ENCODE data around the gene MACROD2.
"Not testable (repeated sequence)": the region's sequence is repeated elsewhere in the genome, so short reads cannot be mapped to it uniquely, and the experiment has no call there.

Gene MACROD2

DNA sequence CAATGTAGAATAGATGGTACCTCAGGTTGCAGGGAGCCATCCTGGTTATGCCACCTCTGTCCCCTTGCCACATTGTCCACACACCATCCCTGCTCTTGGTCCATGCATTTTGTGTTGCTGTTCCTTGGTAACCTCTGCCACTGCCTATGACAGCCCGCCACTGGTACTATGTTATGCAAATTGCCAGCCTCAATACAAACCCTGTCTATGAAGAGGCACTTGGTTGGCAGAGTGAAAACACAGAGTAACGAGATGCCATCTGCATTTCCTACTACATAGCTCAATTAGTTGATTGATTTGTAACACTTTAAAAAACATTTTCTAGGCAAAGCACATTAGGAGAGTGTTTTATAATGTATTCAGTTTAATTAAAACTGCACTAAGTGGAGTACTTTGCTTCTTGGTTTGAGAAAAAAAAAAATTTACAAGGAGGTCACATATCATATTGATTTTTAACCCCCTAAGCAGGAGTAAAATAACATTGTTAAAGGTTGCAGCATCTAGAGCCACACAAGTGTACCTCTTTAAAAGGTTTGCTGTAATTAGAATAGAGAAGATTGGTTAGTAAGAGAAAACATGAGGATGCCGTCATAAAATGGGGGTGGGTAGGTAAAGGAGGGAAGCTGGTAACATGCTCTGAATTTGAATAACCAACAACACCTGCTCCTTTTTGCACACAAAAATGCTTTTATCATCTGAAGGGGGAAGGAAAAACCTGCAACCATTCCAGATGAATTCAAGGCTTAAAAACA lies 1760.9 kb downstream of the MACROD2 start:
- FAIRE-seq, result no peak

DNA sequence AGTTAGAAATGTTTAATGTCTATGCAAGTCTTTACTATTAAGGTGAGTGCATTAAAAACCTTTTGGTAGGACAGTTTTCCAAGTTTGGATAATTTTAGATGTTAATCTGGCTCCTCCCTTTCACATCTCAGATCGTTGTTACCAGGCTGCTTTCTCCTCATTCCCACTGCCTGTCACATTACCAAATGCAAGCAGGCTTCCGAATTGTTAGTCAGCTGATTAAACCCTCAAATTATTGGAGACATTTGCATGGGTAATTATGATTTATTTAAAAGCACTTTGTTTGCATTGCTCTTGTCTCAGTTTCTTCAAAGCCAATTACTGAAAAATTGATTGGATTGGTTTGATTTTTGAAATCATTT lies 1761.4 kb downstream of the MACROD2 start:
- FAIRE-seq, result no peak

DNA sequence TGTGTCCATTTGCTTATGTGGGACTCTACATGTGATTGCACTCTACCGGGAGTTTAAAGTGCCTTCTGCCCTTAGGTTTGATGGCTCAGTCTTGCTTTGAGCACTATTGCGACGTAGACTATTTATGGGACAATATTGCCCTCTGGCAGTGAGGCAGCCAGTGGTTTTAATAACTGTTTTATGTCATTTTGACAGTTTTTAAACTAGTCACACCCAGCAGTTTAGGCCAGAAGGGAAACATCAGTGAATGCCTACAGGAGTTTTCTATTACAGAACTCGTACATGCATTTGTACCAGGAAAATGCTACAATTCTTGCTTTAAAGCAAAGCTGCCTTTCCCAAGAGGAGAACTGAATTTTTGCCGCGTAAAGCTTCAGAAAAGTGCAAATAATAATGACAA lies 1764.3 kb downstream of the MACROD2 start:
- FAIRE-seq, result no peak

DNA sequence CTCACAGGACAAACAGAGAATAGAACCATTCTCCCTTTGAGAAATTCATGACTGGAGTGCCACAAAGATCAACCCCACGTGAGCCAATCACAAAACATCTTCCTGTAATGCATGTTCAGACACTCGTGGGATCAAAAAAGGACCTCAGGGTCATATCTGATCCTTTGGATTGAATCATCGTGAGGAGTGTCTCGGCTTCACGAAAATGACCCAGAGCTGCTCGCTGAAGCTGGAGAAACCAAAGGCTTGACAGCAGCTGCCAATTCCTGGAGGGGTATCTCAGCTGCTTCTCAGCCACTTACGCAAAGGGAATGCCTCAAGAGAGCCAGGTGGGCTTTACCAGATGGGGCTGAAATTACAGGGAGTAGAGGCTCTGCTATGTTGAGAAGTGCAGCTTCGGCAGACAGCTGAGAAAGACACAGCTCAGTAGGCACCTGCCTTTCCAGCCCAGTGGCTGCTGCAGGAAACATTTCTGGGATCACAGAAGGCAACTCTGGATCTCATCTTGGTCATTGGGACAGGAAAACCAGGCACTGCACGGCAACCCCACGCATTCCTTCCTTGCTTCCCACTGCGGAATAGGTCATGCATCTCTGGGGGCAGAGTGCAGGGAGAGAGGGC lies 1764.8 kb downstream of the MACROD2 start:
- FAIRE-seq, result no peak

DNA sequence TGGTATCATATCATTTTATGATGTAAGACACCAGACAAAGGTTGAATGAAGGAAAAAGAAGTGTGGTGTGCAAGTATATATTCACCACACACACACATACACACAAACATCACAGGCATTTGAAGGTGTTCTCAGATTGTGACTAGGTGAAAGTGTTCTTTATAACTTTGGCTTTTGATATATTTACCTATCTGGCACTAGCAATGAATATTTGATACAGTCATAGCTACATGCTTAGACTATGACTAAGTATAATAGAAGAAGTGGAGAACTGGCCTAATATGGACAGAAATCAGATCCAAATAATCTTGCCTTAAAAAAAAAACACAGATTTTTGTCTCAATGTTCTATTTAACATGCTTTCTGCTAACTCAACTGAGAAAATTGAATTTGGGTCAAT lies 1768.0 kb downstream of the MACROD2 start:
- no peak for FAIRE-seq

DNA sequence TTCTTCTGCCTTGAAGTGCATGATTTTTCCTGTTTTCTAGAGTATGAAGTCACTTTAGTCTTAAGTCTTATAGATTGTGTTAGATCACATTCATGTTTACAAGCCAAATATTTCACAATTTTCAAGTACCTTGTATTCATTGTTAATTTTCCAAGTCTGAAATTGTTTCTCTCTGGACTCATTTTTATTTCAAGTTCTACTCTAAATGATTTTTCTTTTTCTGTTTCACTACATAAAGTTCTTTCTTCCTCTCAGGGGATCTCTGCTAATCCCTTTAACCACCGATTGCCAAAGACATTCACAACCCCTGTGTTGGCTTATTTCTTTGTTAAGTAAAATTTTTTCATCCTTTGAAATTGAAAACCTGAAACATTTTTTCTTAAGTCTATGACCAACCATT lies 1772.3 kb downstream of the MACROD2 start:
- FAIRE-seq, result no peak

DNA sequence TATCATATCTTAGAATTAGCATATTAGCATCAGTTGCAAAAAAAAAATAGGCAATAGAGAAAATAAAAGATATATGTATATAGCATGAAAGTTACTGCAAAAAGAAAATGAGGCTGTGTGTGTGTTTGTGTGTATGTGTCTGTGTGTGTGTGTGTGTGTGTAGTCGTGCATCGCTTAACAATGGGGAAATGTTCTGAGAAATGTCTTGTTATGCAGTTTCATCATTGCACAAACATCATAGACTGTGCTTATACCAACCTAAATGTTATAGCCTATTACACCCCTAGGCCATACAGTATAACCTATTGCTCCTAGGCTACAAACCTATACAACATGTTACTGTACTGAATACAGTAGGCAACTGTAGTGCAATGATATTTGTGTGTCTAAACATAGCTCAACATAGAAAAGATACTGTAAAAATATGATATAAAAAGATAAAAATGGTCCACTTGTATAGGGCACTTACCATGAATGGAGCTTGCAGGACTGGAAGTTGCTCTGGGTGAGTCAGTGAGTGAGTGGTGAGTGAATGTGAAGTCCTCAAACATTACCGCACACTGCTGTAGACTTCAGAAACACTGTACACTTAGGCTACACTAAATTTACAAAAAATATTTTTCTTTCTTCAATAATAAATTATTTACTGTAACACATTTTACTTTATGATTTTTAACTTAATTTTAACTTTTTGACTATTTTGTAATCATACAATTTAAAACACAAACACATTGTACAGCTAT lies 1772.9 kb downstream of the MACROD2 start:
- no peak for FAIRE-seq

DNA sequence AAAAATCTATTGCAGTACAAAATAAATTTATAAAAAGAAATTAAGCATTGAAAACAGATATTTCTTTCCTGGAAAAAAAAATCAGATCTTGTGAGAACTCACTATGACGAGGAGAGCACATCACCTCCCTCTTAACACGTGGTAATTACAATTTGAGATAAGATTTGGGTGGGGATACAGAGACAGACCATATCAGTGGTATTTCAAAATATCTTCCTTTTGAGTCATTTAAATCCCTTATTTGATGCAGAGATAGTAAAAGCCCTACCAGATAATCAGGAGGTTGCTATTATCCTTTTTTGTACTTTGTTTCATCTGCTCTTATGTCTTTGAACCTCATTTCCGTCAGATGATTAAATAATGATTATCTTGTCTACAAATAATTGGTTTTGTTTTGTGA lies 1777.5 kb downstream of the MACROD2 start:
- FAIRE-seq, result no peak

DNA sequence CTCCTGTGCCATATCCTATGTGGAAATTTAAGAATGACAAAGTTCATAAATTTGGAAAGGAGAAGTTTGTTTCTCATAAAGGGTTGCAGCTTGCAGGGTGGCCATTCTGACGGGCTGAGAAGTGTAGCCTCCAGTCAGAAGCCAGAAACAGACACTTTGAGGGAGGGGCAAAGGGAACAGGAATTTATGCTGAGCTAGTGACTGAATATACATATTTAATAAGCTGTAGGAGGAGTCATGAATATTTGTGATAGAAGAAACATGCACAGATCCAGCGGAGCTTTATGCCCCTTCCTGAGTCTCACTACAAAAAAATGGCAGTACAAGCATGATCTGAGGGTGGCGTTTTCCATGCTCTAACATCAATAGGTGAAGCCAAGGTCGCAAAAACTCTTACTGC lies 1779.6 kb downstream of the MACROD2 start:
- no peak for FAIRE-seq

DNA sequence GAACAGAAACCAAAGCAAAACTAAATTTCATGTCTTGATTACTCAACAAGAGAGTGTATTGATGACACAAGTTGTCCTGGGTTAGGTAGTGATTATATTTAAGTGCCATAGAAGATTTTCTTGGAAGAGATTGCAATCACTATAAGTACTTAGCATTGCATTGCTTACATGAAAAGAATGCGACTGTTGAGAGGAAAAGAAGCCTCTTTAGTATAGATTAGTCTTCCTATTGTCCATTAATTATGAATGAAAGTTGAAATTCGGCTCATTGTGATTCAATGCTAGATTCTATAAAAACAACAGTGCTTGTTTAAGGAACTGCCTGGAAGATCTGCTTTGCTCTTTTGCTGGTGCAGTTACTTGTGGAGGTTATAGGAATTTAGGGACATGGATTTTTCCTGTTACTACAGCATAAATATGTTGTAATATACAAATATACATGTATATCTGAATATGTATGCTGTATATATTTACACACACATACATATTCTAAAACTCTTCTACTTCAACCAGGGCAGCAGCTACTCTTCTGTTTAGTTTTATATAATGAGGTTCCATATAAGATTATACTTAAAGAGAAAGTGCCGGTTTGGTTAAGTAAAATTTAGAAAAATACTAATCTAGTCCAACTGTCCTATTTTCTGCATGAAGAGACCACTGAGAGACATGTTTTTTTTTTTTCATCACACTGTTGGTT lies 1781.6 kb downstream of the MACROD2 start:
- no peak for FAIRE-seq

DNA sequence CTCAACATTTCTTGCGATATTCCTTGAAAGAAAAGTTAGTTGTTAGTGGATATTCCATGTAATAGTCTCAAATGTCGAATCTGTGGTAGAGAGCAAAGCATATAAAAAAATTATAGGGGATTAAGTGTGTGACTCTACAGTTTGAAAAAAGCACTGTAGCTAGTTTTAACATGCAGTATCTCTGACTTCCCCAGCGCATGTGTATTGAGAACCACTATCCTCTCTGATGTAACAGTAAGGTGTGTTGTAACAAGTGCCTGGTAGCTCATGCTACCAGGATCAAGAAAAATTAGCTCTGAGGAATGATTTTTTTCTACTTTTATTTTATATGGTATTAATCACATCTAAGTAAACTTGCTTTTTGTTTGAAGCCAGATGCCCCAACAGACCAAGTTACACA lies 1788.7 kb downstream of the MACROD2 start:
- no peak for FAIRE-seq

DNA sequence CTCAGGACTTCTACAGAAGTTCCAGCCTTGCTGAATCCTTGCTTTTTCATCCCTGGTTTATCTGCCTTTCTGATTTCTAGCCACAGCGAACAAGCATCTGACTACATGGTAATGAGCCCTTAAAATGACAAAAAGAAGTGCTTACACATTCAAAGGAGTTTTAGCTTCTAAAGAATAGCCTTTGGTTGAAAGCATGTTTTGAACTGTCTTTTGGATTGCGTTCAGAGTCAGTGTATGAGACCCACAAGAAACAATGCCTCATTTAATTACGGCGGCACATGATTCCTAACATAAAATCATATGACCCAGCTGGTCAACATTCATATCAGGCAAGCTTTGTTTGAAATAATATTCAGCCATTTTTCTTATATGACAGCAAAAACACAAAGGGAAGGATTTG lies 1793.8 kb downstream of the MACROD2 start:
- FAIRE-seq, result no peak

DNA sequence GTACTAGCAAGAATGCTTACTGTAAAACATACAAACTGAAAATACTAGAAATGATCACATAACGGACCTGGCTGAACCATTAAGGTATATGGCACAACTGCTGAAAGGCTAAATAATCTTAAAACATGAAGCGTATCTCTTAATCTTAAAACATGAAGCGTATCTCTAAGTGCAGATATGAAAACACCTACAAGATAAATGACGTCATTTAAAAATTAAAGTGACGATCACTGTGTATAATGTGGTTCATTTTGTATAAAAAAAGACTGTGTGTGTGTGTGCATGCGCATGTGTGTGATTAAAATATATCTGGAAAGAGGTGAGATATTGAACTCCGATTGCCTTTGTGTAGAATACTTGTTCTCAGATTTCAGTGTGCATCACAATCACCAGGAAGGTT lies 1797.5 kb downstream of the MACROD2 start:
- no peak for FAIRE-seq

DNA sequence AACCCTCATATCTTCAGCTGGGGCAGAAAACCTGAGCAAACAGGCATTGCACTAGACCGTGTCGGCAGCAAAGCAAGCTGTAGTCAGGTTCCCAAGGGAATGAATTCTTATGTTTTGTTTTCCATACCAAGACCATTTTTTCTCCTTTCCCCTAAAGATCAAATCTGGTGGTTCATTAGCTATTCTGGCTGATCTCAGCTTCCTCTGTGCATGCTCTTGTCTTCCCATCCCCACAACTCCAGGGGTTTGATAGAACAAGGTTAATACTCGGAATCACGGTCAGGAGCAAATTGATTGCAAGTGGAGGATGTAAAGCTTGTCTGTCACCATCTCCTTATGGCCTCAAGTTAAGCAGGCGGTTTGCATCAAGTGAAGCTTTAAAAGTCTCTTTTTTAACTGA lies 1799.1 kb downstream of the MACROD2 start:
- no peak for FAIRE-seq

DNA sequence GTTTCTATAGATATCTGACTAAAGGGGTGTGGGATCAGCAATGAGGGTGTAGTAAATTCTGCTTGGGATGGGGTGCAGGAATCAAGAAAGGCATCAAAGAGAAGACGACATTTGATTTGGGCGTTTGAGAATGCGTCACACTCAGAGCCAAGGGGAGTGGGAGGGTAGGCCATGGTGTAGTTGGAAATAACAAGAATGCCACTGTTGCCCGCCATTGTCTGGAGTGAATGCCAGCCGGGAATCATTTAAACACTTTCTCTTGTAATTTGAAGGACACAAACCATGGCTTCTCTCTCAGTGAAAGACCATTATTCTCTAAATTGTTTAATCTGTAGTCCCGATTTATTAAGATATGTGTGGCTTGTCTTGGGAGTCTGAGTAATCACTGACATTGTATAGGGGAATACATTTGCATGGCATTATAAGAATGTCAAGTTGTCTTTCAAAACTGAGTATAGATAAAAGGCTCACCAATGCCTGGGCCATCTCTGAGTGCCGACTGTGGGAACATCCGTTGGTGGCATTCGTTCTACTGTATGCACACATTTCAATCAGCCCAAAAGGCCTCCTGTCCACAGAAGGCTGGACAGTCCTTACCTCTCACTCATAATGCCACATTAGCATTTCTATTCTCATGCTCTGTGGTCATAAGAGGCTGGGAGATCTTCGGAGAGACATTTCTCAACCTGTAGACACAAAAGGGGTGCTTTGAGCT lies 1800.1 kb downstream of the MACROD2 start:
- no peak for FAIRE-seq

DNA sequence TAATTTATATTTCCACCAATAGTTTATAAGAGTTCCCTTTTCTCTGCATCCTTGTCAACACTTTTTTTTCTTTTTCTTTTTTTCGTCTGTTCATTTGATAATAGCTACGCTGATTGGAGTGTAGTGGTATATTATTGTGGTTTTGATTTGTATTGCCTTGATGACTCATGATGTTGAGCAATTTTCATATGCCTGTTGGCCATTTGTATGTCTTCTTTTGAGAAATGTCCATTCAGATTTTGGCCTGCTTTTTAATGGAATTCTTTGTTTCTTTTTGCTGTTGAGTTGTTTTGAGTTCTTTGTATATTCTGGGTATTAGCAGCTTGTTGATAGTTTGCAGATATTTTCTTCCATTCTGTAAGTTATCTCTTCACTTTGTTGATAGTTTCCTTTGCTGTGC lies 1804.6 kb downstream of the MACROD2 start:
- no peak for FAIRE-seq

DNA sequence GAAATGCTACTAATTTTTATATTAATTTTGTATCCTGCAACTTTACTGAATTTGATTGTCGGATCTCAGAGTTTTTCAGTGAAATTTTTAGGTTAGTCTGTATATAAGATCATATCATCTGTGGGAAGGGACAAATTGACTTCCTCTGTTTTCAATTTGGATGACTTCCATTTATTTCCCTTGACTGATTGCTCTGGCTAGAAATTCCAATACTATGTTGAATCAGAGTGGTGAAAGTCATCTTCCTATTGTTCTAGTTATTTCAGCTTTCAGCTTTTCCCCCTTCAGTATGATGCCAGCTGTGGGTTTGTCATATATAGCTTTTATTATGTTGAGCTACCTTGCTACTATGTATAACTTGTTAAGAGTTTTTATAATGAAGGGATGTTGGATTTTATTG lies 1806.7 kb downstream of the MACROD2 start:
- FAIRE-seq, result no peak

DNA sequence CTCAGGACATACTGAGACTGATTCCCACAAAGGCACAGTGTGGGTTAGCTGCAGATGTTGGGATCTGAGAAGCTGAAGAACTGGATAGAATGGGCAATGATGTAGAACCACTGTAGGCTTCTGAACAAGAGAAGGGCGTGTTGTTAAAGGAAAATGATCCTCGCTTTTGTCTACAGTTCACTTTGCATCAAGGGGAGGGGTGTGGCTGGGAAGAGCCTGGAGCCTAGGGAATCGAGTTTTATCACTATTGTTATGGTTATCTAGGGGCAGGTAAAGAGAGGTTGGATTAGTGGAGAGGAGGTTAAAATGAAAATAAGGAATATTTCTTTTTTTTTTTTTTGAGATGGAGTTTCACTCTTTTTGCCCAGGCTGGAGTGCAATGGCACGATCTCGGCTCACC lies 1809.8 kb downstream of the MACROD2 start:
- no peak for FAIRE-seq

DNA sequence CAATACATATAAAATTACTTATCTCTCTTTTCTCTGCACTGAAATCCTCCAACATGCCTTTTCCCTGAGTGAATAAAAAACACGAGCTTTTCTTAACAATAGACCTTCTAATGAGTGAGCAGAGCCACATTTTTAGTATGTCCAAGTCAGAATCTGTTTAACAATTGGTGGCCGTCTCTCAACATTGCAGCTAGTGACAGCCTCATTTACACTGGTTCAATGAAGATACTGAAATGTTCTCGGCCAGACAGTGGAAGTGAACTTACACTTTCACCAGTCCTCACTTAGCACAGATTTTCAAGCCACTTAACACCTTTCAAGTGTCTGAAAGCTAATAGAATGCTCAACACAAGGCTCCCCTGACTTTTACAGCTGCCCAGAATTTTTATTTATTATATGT lies 1810.8 kb downstream of the MACROD2 start:
- FAIRE-seq, result no peak

DNA sequence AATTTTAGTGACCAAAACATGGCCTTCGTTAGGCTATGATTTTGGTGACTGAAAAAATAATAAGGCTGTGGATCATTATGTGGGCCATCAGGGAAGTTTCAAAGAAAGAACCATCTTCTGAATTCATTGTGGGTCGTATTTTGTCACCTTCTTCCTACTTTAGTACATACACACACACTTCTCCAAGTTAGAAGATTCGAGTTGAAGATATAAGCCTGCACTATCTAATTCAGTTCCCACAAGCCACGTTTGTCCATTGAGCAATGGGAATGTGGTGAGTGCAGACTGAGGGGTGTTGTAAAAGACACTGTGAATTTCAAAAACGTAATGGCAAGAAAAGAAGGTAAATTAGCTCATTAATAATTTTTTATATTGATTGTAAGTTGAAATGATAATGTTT lies 1812.0 kb downstream of the MACROD2 start:
- no peak for FAIRE-seq

DNA sequence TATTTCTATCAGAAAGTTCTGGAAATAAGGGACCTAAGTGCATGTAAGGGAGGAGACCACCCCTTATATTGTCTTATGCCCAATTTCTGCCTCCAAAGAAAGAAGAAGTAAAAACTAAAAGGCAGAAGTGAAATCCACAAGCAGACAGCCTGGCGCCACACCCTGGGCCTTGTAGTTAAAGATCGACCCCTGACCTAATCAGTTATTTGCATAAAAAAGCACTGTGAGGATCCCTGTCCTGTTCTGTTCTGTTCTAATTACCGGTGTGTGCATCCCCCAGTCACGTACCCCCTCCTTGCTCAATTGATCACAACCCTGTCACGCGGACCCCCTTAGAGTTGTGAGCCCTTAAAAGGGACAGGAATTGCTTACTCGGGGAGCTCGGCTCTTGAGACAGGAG lies 1812.5 kb downstream of the MACROD2 start:
- FAIRE-seq, result not testable (repeated sequence)

DNA sequence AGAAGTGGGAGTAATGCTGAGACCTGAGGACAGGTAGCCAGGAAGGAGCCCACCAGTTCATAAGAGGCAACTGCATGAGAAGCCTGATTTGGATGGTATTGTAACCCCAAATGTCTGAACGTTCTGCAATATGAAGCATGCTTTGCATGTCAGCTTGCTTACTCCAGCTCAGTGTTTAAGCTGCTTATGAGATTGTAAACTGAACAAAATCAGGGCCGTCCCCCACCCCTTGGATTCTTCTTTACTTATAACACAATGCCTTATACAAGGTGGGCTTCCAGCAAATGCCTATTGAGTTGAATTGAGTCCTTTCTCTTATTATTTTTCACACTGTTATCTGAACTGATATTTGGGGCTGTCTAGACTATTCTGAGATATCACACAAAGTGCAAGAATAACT lies 1816.6 kb downstream of the MACROD2 start:
- no peak for FAIRE-seq

DNA sequence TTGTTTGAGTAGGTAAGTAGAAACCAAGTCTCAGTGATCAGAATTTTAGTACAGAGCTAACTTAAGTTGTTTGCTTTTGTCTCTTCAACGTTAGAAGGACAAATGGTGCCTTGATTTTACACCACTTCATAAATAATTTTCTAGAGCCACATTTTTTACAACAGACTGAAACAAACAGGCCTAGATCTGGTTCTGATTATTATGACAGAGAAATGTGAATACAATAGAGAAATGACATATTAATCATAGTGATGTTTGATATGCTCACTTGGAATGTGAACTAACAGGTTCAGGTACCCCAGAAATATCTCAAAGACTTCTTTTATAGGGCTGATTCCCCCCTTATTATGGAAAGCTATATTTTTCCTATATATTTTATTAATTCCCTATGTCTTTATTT lies 1817.4 kb downstream of the MACROD2 start:
- FAIRE-seq, result no peak

Measured in TTC549 (cell line).